GM23338 (cell line): ENCODE data around the gene KAT6B. TPM values are rescaled to one million over a fixed set of nuclear protein-coding genes. Genes with fewer than 3 reads are reported as not detected.

ENCODE experiments used
- ATAC-seq: fragments of 200-7000 bp; cut with Tn5 transposase; 3 replicates; pipeline ENCODE4 v1.9.1; 2020
- DNase-seq: peaks from one replicate; pipeline ENCODE4 v3.0.0-alpha.2; 2015; ENCODE audit warnings: low spot score
- H2AFZ ChIP-seq: fragments of 200-600 bp; sonication (generic); 2 replicates; pipeline ENCODE4 v1.8.0; 2016; ENCODE audit warnings: antibody characterized with exemption, mild to moderate bottlenecking, moderate library complexity
- H3F3A ChIP-seq: fragments of 200-600 bp; sonication (generic); replicated peaks from 2 replicates; pipeline ENCODE4 v1.8.0; 2017; ENCODE audit warnings: antibody characterized with exemption, mixed run types, low read depth
- H3K27ac ChIP-seq: fragments of 200-600 bp; sonication (generic); 2 replicates; pipeline ENCODE4 v1.6.1; 2016; ENCODE audit warnings: low read depth
- H3K27me3 ChIP-seq: fragments of 200-600 bp; sonication (generic); 2 replicates; pipeline ENCODE4 v1.8.0; 2016; ENCODE audit warnings: mild to moderate bottlenecking, mixed run types, moderate library complexity; ENCODE audit not compliant: insufficient read depth
- H3K36me3 ChIP-seq: fragments of 200-600 bp; sonication (generic); 2 replicates; pipeline ENCODE4 v1.8.0; 2016; ENCODE audit warnings: mild to moderate bottlenecking; ENCODE audit not compliant: insufficient read depth
- H3K4me1 ChIP-seq: fragments of 200-600 bp; sonication (generic); 2 replicates; pipeline ENCODE4 v1.8.0; 2016; ENCODE audit warnings: mild to moderate bottlenecking, moderate library complexity; ENCODE audit not compliant: insufficient read depth
- H3K4me2 ChIP-seq: fragments of 200-600 bp; sonication (generic); 2 replicates; pipeline ENCODE4 v1.7.1; 2017; ENCODE audit warnings: mixed run types
- H3K4me3 ChIP-seq: fragments of 200-600 bp; sonication (generic); 2 replicates; pipeline ENCODE4 v1.6.1; 2016; ENCODE audit warnings: mixed run types
- H3K79me2 ChIP-seq: fragments of 200-600 bp; sonication (generic); replicated peaks from 2 replicates; pipeline ENCODE4 v1.8.0; 2017; ENCODE audit warnings: mild to moderate bottlenecking; ENCODE audit not compliant: insufficient read depth
- H3K9me2 ChIP-seq: fragments of 200-600 bp; sonication (generic); 2 replicates; pipeline ENCODE4 v1.8.0; 2017; ENCODE audit not compliant: insufficient read depth
- H4K20me1 ChIP-seq: fragments of 200-600 bp; sonication (generic); replicated peaks from 2 replicates; pipeline ENCODE4 v1.8.0; 2017; ENCODE audit warnings: mild to moderate bottlenecking; ENCODE audit not compliant: insufficient read depth
- H3K27ac Mint-ChIP-seq: 2 replicates; pipeline ENCODE4 v1.8.0; 2020; ENCODE audit warnings: inconsistent platforms, mild to moderate bottlenecking, moderate library complexity, mixed read lengths
- H3K27me3 Mint-ChIP-seq: 3 replicates; pipeline ENCODE4 v1.8.0; 2022; ENCODE audit warnings: low read depth, mild to moderate bottlenecking, moderate library complexity, mixed read lengths, inconsistent platforms; ENCODE audit not compliant: insufficient read depth, poor library complexity
- H3K36me3 Mint-ChIP-seq: 3 replicates; pipeline ENCODE4 v1.8.0; 2021; ENCODE audit warnings: low read depth, mild to moderate bottlenecking, inconsistent platforms, moderate library complexity, mixed read lengths
- H3K4me1 Mint-ChIP-seq: 3 replicates; pipeline ENCODE4 v1.8.0; 2020; ENCODE audit warnings: mild to moderate bottlenecking, inconsistent platforms, mixed read lengths
- H3K4me3 Mint-ChIP-seq: 3 replicates; pipeline ENCODE4 v1.8.0; 2021; ENCODE audit warnings: moderate library complexity, mild to moderate bottlenecking, inconsistent platforms, mixed read lengths
- H3K9me3 Mint-ChIP-seq: 3 replicates; pipeline ENCODE4 v1.8.0; 2020; ENCODE audit warnings: moderate library complexity, mild to moderate bottlenecking, inconsistent platforms, mixed read lengths
- CREB1 ChIP-seq: fragments of 250-450 bp; sonication (Bioruptor Pico); IDR thresholded peaks from 2 replicates; pipeline ENCODE4 v1.5.0; 2020; ENCODE audit warnings: low read depth, mild to moderate bottlenecking, moderate library complexity
- CTCF ChIP-seq, 2 experiments: fragments of 200-600 bp in 1 of 2; sonication (generic) in 1 of 2; conservative IDR thresholded peaks; 2 replicates each; pipeline versions ENCODE4 v1.5.1 to v1.6.1; 2016 to 2017; ENCODE audit warnings: antibody characterized with exemption in 2 of 2, low read depth in 2 of 2, mild to moderate bottlenecking in 2 of 2, moderate library complexity in 1 of 2
- ETS1 ChIP-seq: IDR thresholded peaks from 2 replicates; pipeline ENCODE4 v1.6.1; 2016; ENCODE audit warnings: antibody characterized with exemption
- EZH2 ChIP-seq: fragments of 200-600 bp; sonication (generic); IDR thresholded peaks from one replicate; pipeline ENCODE4 v1.8.0; 2017; ENCODE audit warnings: antibody characterized with exemption, mild to moderate bottlenecking, low read depth; ENCODE audit not compliant: unreplicated experiment
- EZH2phosphoT487 ChIP-seq: fragments of 200-600 bp; sonication (generic); IDR thresholded peaks from one replicate; pipeline ENCODE4 v1.8.1; 2018; ENCODE audit warnings: antibody characterized with exemption; ENCODE audit not compliant: unreplicated experiment
- JUNB ChIP-seq: IDR thresholded peaks from one replicate; pipeline ENCODE4 v1.6.1; 2016; ENCODE audit warnings: antibody characterized with exemption; ENCODE audit not compliant: unreplicated experiment
- NANOG ChIP-seq: IDR thresholded peaks from 2 replicates; pipeline ENCODE4 v1.6.1; 2016; ENCODE audit warnings: antibody characterized with exemption, borderline replicate concordance
- POLR2AphosphoS5 ChIP-seq: IDR thresholded peaks from 2 replicates; pipeline ENCODE4 v1.6.1; 2016; ENCODE audit warnings: antibody characterized with exemption, low read depth
- REST ChIP-seq: IDR thresholded peaks from one replicate; pipeline ENCODE4 v1.6.1; 2018; ENCODE audit warnings: antibody characterized with exemption; ENCODE audit not compliant: unreplicated experiment
- STAT1 ChIP-seq: IDR thresholded peaks from one replicate; pipeline ENCODE4 v1.6.1; 2016; ENCODE audit warnings: antibody characterized with exemption; ENCODE audit not compliant: unreplicated experiment
- ZNF114 ChIP-seq: fragments of 250-450 bp; sonication (Bioruptor Pico); IDR thresholded peaks from 2 replicates; pipeline ENCODE4 v1.5.0; 2020; ENCODE audit warnings: mild to moderate bottlenecking, moderate library complexity
- ZNF331 ChIP-seq: fragments of 250-450 bp; sonication (Bioruptor Pico); IDR thresholded peaks from 2 replicates; pipeline ENCODE4 v1.5.0; 2020; ENCODE audit warnings: low read depth, mild to moderate bottlenecking, moderate library complexity
- ZNF462 ChIP-seq: fragments of 250-450 bp; sonication (Bioruptor Pico); IDR thresholded peaks from 2 replicates; pipeline ENCODE4 v1.5.0; 2020; ENCODE audit warnings: mild to moderate bottlenecking, moderate library complexity
- polyA plus RNA-seq: library from polyadenylated mRNA; unstranded; fragments of >200 nt; fragmentation: Nextera tagmentation; extraction: Ambion mirVana; gene quantifications from 2 replicates; pipeline ENCODE4 v1.2.1, GENCODE V29; 2016
- total RNA-seq: library from RNA; depleted of rRNA; stranded (reverse); fragments of >200 nt; shearing (Covaris generic); gene quantifications from 2 replicates; pipeline ENCODE4 v1.2.3, GENCODE V29; 2014

KAT6B gene
- total and polyA plus RNA-seq, 2 experiments from 2014 or later = 21.3 to 31.4 TPM

- Histone ChIP-seq H3K27me3 (peaks cover 12% of the 10 kb centered on the region), H3K27ac (no peak overlapping the region), H3K4me2 (no peak overlapping the region), H3K36me3 (no peaks in the 10 kb centered on the region), H3K4me1 (peaks cover 3% of the 10 kb centered on the region; the same call in 1 of the 2 replicates), H3F3A (0 out of 2 replicates have a peak, but pooled peaks cover 8% of the 10 kb centered on the region), H3K4me3 (no peak overlapping the region), H3K79me2 (no peaks in the 10 kb centered on the region), H2AFZ (no peak overlapping the region), H4K20me1 (no peaks in the 10 kb centered on the region), H3K9me2 (0 out of 2 replicates have a peak, but pooled peaks cover 4% of the 10 kb centered on the region)
- Mint-ChIP-seq H3K27me3 (peaks cover 13% of the 10 kb centered on the region), H3K4me1 (peaks cover 3% of the 10 kb centered on the region; the same call in 1 of the 3 replicates), H3K36me3 (no peaks in the 10 kb centered on the region), H3K27ac (no peak overlapping the region), H3K9me3 (no peaks in the 10 kb centered on the region; the same call in 2 of the 3 replicates), H3K4me3 (no peak overlapping the region)
- DNase-seq (no peak), ATAC-seq (no peak)
- TF ChIP-seq REST = no peak
- TF ChIP-seq ZNF114 (CRISPR knock-in tag) = no peak
- TF ChIP-seq ETS1 = no peak
- no peak for TF ChIP-seq STAT1
- no peak for TF ChIP-seq EZH2
- no peak for TF ChIP-seq EZH2phosphoT487
- no peak for TF ChIP-seq ZNF331 (CRISPR knock-in tag)
- no peak for TF ChIP-seq ZNF462
- no peak for TF ChIP-seq CTCF (conservative IDR thresholded peaks at IDR 0.05; ENCODE audit: low read depth in 2 of 2)
- TF ChIP-seq CREB1 (CRISPR knock-in tag) = no peak
- TF ChIP-seq JUNB = no peak
- no peak for TF ChIP-seq NANOG
- TF ChIP-seq POLR2AphosphoS5 = no peak
These were observed 214.2 kb downstream of the KAT6B start for GRCh38 chr10:75040576-75040975.
